Neural cell (in vitro differentiated cells): ENCODE results near the gene PDE7B. TPM values are rescaled to one million over a fixed set of nuclear protein-coding genes. Genes with fewer than 3 reads are reported as not detected.

Experiments used
- H2AFZ ChIP-seq: fragments of 200-600, 300-800 bp; sonication (generic), shearing (Covaris generic); 2 replicates; pipeline ENCODE4 v1.6.0; 2014; ENCODE audit warnings: low read depth, mild to moderate bottlenecking, antibody characterized with exemption, low read length, moderate library complexity
- H3F3A ChIP-seq: fragments of 200-600 bp; shearing (Covaris generic); 2 replicates; pipeline ENCODE4 v1.6.1; 2016; ENCODE audit warnings: mild to moderate bottlenecking, moderate library complexity, mixed read lengths, antibody characterized with exemption, low read length; ENCODE audit not compliant: insufficient read depth, poor library complexity, severe bottlenecking
- H3K27ac ChIP-seq: fragments of 200-600, 300-800 bp; sonication (generic), shearing (Covaris generic); 2 replicates; pipeline ENCODE4 v1.5.1; 2014; ENCODE audit warnings: mild to moderate bottlenecking, low read length, moderate library complexity
- H3K27me3 ChIP-seq: fragments of 300-800, 200-600 bp; sonication (generic), shearing (Covaris generic); 2 replicates; pipeline ENCODE4 v1.6.0; 2014; ENCODE audit warnings: mild to moderate bottlenecking, low read depth, low read length, moderate library complexity; ENCODE audit not compliant: insufficient read depth
- H3K36me3 ChIP-seq: fragments of 300-800, 200-600 bp; sonication (generic), shearing (Covaris generic); 2 replicates; pipeline ENCODE4 v1.5.1; 2014; ENCODE audit warnings: mild to moderate bottlenecking, antibody characterized with exemption, low read length, moderate library complexity; ENCODE audit not compliant: insufficient read depth
- H3K4me2 ChIP-seq: fragments of 300-800, 200-600 bp; sonication (generic), shearing (Covaris generic); 2 replicates; pipeline ENCODE4 v1.6.0; 2014; ENCODE audit warnings: mild to moderate bottlenecking, low read length
- H3K4me3 ChIP-seq: fragments of 300-800, 200-600 bp; sonication (generic), shearing (Covaris generic); 2 replicates; pipeline ENCODE4 v1.5.1; 2014; ENCODE audit warnings: mild to moderate bottlenecking, low read length, moderate library complexity
- H3K79me2 ChIP-seq: fragments of 200-600 bp; shearing (Covaris generic); replicated peaks from 2 replicates; pipeline ENCODE4 v1.6.0; 2014; ENCODE audit warnings: mild to moderate bottlenecking, low read length, moderate library complexity; ENCODE audit not compliant: insufficient read depth
- H3K9ac ChIP-seq: fragments of 300-800, 200-600 bp; sonication (generic), shearing (Covaris generic); 2 replicates; pipeline ENCODE4 v1.6.1; 2016; ENCODE audit warnings: mild to moderate bottlenecking, low read length, mixed read lengths
- H3K9me2 ChIP-seq: fragments of 200-600 bp; shearing (Covaris generic); 2 replicates; pipeline ENCODE4 v1.6.1; 2016; ENCODE audit warnings: mild to moderate bottlenecking, low read length, mixed read lengths; ENCODE audit not compliant: insufficient read depth
- H3K9me3 ChIP-seq: fragments of 200-600, 300-800 bp; sonication (generic), shearing (Covaris generic); 2 replicates; pipeline ENCODE4 v1.6.1; 2016; ENCODE audit warnings: mild to moderate bottlenecking, mixed run types, low read length, moderate library complexity, mixed read lengths
- H4K20me1 ChIP-seq: fragments of 200-600 bp; shearing (Covaris generic); 2 replicates; pipeline ENCODE4 v1.6.1; 2016; ENCODE audit warnings: mild to moderate bottlenecking, mixed run types; ENCODE audit not compliant: insufficient read depth
- EP300 ChIP-seq: fragments of 450-650 bp; conservative IDR thresholded peaks from 2 replicates; pipeline ENCODE4 v1.6.1; 2014; ENCODE audit warnings: antibody characterized with exemption, mild to moderate bottlenecking, moderate library complexity; ENCODE audit not compliant: poor library complexity, severe bottlenecking
- EZH2 ChIP-seq: fragments of 200-600, 300-800 bp; shearing (Covaris generic), sonication (generic); IDR thresholded peaks from 2 replicates; pipeline ENCODE4 v1.6.1; 2014; ENCODE audit warnings: antibody characterized with exemption, low read length, borderline replicate concordance, mild to moderate bottlenecking; ENCODE audit not compliant: insufficient read depth, poor library complexity, severe bottlenecking
- MXI1 ChIP-seq: fragments of 450-650 bp; conservative IDR thresholded peaks from 2 replicates; pipeline ENCODE4 v1.6.1; 2014; ENCODE audit warnings: antibody characterized with exemption, mild to moderate bottlenecking; ENCODE audit not compliant: poor library complexity, severe bottlenecking
- POLR2AphosphoS5 ChIP-seq: IDR thresholded peaks from 2 replicates; pipeline ENCODE4 v1.6.1; 2012
- RAD21 ChIP-seq: fragments of 450-650 bp; conservative IDR thresholded peaks from 2 replicates; pipeline ENCODE4 v1.6.1; 2014; ENCODE audit warnings: antibody characterized with exemption, mild to moderate bottlenecking, moderate library complexity
- SMC3 ChIP-seq: fragments of 450-650 bp; conservative IDR thresholded peaks from 2 replicates; pipeline ENCODE4 v1.6.1; 2014; ENCODE audit warnings: antibody characterized with exemption, mild to moderate bottlenecking, moderate library complexity; ENCODE audit not compliant: poor library complexity
- TAF1 ChIP-seq: IDR thresholded peaks from 2 replicates; pipeline ENCODE4 v1.6.1; 2012; ENCODE audit warnings: low read depth
- polyA plus RNA-seq: library from polyadenylated mRNA; depleted of rRNA; stranded (reverse); fragments of >200 nt; gene quantifications from 2 replicates; pipeline ENCODE4 v1.2.3, GENCODE V29; 2014
- TF ChIP-seq, protein P1 (sequence below): IDR thresholded peaks from 2 replicates; pipeline ENCODE4 v1.6.1; 2012; ENCODE audit warnings: borderline replicate concordance
- TF ChIP-seq, protein P2 (sequence below): fragments of 450-650 bp; IDR thresholded peaks from 2 replicates; pipeline ENCODE4 v1.5.1; 2014; ENCODE audit warnings: antibody characterized with exemption, mild to moderate bottlenecking, moderate library complexity; ENCODE audit not compliant: poor library complexity, severe bottlenecking

Gene PDE7B
- polyA plus RNA-seq, 1 donor from 2014 or later = 5.9 TPM

DNA sequence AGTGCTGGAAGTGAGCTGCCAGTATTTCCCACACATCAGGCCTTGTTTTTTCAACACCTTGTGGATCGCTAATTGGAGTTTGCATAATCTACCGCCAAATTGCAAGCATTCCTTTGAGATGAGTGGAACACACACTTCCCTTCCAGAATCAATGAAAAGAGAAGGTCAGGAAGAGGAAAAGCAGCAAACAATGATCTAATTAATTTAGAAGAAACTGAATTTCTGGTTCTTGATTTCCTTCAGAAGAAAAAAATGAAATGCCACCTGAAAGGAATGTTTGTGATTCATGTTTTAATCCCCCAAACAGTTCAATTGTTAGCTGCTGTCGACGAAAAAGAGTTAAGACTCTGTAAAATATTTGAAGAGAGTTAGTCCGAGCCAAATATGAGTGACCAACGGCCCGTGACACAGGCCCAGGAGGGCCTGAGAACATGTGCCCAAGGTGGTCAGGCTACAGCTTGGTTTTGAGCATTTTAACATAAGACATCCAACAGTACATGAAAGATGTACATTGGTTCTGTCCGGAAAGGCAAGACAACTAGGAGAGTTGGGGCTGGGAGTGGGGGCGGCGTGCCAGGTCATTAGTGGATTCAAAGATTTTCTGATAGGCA, 216.3 kb downstream of the PDE7B start:
- H3K27ac ChIP-seq = no peak overlapping the region
- H3K79me2 ChIP-seq = no peaks in the 10 kb centered on the region
- no peaks in the 10 kb centered on the region for H4K20me1 ChIP-seq
- H3K4me2 ChIP-seq = no peak overlapping the region
- TF ChIP-seq, protein P1, sequence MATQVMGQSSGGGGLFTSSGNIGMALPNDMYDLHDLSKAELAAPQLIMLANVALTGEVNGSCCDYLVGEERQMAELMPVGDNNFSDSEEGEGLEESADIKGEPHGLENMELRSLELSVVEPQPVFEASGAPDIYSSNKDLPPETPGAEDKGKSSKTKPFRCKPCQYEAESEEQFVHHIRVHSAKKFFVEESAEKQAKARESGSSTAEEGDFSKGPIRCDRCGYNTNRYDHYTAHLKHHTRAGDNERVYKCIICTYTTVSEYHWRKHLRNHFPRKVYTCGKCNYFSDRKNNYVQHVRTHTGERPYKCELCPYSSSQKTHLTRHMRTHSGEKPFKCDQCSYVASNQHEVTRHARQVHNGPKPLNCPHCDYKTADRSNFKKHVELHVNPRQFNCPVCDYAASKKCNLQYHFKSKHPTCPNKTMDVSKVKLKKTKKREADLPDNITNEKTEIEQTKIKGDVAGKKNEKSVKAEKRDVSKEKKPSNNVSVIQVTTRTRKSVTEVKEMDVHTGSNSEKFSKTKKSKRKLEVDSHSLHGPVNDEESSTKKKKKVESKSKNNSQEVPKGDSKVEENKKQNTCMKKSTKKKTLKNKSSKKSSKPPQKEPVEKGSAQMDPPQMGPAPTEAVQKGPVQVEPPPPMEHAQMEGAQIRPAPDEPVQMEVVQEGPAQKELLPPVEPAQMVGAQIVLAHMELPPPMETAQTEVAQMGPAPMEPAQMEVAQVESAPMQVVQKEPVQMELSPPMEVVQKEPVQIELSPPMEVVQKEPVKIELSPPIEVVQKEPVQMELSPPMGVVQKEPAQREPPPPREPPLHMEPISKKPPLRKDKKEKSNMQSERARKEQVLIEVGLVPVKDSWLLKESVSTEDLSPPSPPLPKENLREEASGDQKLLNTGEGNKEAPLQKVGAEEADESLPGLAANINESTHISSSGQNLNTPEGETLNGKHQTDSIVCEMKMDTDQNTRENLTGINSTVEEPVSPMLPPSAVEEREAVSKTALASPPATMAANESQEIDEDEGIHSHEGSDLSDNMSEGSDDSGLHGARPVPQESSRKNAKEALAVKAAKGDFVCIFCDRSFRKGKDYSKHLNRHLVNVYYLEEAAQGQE = no peak
- TF ChIP-seq POLR2AphosphoS5 (no peak), MXI1 (no peak), SMC3 (no peak), EP300 (no peak), RAD21 (no peak), EZH2 (no peak), TAF1 (no peak)
- TF ChIP-seq, protein P2, sequence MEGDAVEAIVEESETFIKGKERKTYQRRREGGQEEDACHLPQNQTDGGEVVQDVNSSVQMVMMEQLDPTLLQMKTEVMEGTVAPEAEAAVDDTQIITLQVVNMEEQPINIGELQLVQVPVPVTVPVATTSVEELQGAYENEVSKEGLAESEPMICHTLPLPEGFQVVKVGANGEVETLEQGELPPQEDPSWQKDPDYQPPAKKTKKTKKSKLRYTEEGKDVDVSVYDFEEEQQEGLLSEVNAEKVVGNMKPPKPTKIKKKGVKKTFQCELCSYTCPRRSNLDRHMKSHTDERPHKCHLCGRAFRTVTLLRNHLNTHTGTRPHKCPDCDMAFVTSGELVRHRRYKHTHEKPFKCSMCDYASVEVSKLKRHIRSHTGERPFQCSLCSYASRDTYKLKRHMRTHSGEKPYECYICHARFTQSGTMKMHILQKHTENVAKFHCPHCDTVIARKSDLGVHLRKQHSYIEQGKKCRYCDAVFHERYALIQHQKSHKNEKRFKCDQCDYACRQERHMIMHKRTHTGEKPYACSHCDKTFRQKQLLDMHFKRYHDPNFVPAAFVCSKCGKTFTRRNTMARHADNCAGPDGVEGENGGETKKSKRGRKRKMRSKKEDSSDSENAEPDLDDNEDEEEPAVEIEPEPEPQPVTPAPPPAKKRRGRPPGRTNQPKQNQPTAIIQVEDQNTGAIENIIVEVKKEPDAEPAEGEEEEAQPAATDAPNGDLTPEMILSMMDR = no peak
- no peaks in the 10 kb centered on the region for H3K9me2 ChIP-seq
- H3F3A ChIP-seq = no peaks in the 10 kb centered on the region
- H3K36me3 ChIP-seq = no peaks in the 10 kb centered on the region
- no peak overlapping the region for H3K4me3 ChIP-seq
- H2AFZ ChIP-seq = no peak overlapping the region
- no peaks in the 10 kb centered on the region for H3K9me3 ChIP-seq
- no peaks in the 10 kb centered on the region for H3K27me3 ChIP-seq
- no peak overlapping the region for H3K9ac ChIP-seq

DNA sequence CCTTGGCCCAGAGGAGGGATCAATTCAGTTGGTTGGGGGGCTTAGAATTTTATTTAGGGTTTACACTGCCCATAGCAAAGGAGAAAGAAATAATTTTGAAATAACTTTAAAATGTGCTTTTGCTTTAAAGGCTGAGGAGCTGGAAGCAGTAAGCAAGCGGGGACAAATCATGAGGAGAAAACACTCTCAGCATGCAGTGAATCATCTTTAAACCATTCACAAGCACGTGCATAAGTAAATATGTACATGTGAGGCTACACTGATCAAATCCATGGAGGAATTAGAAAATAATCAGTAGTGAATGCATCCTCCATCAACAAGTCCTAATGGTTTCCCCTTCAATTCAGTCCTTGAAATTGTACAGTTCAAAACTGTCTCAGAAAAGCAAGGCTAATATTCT, 217.6 kb downstream of the PDE7B start:
- no peaks in the 10 kb centered on the region for H3K36me3 ChIP-seq
- no peaks in the 10 kb centered on the region for H3K9me3 ChIP-seq
- H3K4me3 ChIP-seq = no peak overlapping the region
- H4K20me1 ChIP-seq = no peaks in the 10 kb centered on the region
- no peak overlapping the region for H3K4me2 ChIP-seq
- H3K27me3 ChIP-seq = no peaks in the 10 kb centered on the region
- no peaks in the 10 kb centered on the region for H3K79me2 ChIP-seq
- H3K9me2 ChIP-seq = no peaks in the 10 kb centered on the region
- H3K27ac ChIP-seq = no peak overlapping the region
- no peaks in the 10 kb centered on the region for H3F3A ChIP-seq
- H3K9ac ChIP-seq = no peak overlapping the region
- no peak overlapping the region for H2AFZ ChIP-seq
- TF ChIP-seq SMC3 (no peak), RAD21 (no peak)

DNA sequence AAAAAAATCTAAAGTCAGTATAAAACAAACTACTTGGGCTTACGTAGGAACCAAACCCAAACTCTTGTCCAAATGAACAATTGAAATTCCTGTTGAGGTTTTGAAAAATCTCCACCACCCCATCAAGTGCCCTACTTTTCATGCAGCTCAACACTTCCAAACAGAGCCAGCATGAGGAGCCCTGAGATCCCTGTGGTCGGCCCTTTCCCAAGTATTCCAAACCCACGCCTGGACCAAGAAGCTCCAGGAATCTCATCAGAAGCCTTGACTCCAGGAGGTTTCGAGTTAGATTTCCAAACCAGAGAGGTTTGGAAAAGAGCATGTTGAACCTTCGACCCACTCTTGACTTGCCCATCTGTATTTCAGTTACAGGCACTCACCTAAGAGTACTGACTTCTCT, 219.3 kb downstream of the PDE7B start:
- Histone ChIP-seq H4K20me1 (no peaks in the 10 kb centered on the region), H3K27me3 (no peaks in the 10 kb centered on the region), H3K36me3 (no peaks in the 10 kb centered on the region), H3K27ac (no peak overlapping the region), H3K4me2 (no peak overlapping the region), H3K9ac (no peak overlapping the region), H3F3A (no peaks in the 10 kb centered on the region), H2AFZ (no peak overlapping the region), H3K9me2 (no peaks in the 10 kb centered on the region), H3K4me3 (no peak overlapping the region), H3K9me3 (no peaks in the 10 kb centered on the region), H3K79me2 (no peaks in the 10 kb centered on the region)
- TF ChIP-seq, protein P1 = no peak
- TF ChIP-seq, protein P2 = no peak
- no peak for TF ChIP-seq POLR2AphosphoS5
- no peak for TF ChIP-seq EP300
- no peak for TF ChIP-seq EZH2
- no peak for TF ChIP-seq SMC3
- no peak for TF ChIP-seq TAF1
- no peak for TF ChIP-seq MXI1
- no peak for TF ChIP-seq RAD21
